Parathyroid adenoma (tissue), 2 donors: ENCODE results near the gene SF3B5.

Source experiments
- H2AFZ ChIP-seq: fragments of 300-600 bp; sonication (generic); one replicate; pipeline ENCODE4 v1.7.0; 2017; ENCODE audit warnings: antibody characterized with exemption, mild to moderate bottlenecking
- H3K27ac ChIP-seq: fragments of 300-600 bp; sonication (generic); one replicate; pipeline ENCODE4 v1.7.0; 2017
- H3K27me3 ChIP-seq: fragments of 300-600 bp; sonication (generic); one replicate; pipeline ENCODE4 v1.7.0; 2017; ENCODE audit warnings: low read length; ENCODE audit not compliant: control insufficient read depth, insufficient read depth
- H3K36me3 ChIP-seq: fragments of 300-600 bp; sonication (generic); one replicate; pipeline ENCODE4 v1.7.0; 2017; ENCODE audit warnings: low read length; ENCODE audit not compliant: control insufficient read depth, insufficient read depth
- H3K4me1 ChIP-seq: fragments of 300-600 bp; sonication (generic); one replicate; pipeline ENCODE4 v1.7.0; 2017; ENCODE audit warnings: control low read depth
- H3K4me2 ChIP-seq: fragments of 300-600 bp; sonication (generic); one replicate; pipeline ENCODE4 v1.7.0; 2017; ENCODE audit warnings: low read length
- H3K4me3 ChIP-seq: fragments of 300-600 bp; sonication (generic); one replicate; pipeline ENCODE4 v1.7.0; 2017; ENCODE audit warnings: low read depth, low read length
- H3K79me2 ChIP-seq: fragments of 300-600 bp; sonication (generic); one replicate; pipeline ENCODE4 v1.7.0; 2017; ENCODE audit warnings: control low read depth
- H3K9ac ChIP-seq: fragments of 300-600 bp; sonication (generic); one replicate; pipeline ENCODE4 v1.7.0; 2017; ENCODE audit warnings: mild to moderate bottlenecking
- H3K9me3 ChIP-seq: fragments of 300-600 bp; sonication (generic); one replicate; pipeline ENCODE4 v1.7.0; 2017; ENCODE audit warnings: low read length; ENCODE audit not compliant: control insufficient read depth
- TF ChIP-seq, protein P1 (sequence below): fragments of 300-600 bp; sonication (generic); IDR thresholded peaks from one replicate; pipeline ENCODE4 v1.7.0; 2017; ENCODE audit warnings: antibody characterized with exemption, mild to moderate bottlenecking
- donor health status: primary hyperparathyroidism.

Gene SF3B5

GRCh38 chr6:144064402-144065212 lies 30.8 kb downstream of the SF3B5 start:
- Histone ChIP-seq H3K4me3 (peak overlapping the region; percentile 72), H3K79me2 (no peaks in the 10 kb centered on the region), H3K27ac (peak overlapping the region; percentile 63), H2AFZ (peak overlapping the region; percentile 99), H3K27me3 (no peaks in the 10 kb centered on the region), H3K9ac (no peak overlapping the region), H3K9me3 (no peaks in the 10 kb centered on the region), H3K4me1 (no peaks in the 10 kb centered on the region), H3K36me3 (no peaks in the 10 kb centered on the region), H3K4me2 (peak overlapping the region; percentile 95)
- TF ChIP-seq, protein P1, sequence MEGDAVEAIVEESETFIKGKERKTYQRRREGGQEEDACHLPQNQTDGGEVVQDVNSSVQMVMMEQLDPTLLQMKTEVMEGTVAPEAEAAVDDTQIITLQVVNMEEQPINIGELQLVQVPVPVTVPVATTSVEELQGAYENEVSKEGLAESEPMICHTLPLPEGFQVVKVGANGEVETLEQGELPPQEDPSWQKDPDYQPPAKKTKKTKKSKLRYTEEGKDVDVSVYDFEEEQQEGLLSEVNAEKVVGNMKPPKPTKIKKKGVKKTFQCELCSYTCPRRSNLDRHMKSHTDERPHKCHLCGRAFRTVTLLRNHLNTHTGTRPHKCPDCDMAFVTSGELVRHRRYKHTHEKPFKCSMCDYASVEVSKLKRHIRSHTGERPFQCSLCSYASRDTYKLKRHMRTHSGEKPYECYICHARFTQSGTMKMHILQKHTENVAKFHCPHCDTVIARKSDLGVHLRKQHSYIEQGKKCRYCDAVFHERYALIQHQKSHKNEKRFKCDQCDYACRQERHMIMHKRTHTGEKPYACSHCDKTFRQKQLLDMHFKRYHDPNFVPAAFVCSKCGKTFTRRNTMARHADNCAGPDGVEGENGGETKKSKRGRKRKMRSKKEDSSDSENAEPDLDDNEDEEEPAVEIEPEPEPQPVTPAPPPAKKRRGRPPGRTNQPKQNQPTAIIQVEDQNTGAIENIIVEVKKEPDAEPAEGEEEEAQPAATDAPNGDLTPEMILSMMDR: no peak

DNA sequence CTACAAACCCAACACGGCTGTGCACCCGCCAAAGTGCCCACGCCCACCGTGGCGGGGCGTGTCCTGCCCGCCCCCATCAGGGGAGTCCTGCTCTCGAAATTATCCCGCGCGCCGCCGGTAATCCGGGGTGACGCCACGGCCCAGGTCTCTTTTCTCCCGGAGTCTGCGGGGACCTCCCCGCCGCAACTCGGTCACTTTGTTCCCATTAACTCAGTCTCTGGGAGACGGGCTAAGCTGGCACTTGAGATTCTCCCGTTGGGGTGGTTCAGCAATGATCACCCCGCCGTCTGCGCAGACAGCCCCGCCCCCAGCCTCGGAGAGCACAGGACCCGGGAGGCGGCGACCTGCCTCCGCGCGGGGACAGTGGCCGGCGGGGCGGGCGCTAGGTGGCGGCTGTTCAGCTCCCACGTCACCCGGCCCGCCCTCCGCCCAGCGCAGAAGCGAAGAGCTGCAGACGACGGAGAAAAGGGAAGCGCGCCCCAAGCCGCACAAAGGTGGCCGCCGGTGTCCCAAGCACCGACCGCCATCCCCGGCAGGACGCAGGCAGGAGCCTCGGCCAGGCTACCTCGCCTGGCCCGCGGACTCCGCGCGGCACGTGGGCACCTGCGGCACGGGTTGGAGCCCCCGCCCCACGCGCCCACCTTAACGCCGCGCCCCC lies 31.5 kb downstream of the SF3B5 start:
- TF ChIP-seq, protein P1: peak; percentile 53
- H3K4me2 ChIP-seq: peak overlapping the region; percentile 95
- H2AFZ ChIP-seq: peak overlapping the region; percentile 99
- H3K36me3 ChIP-seq: no peaks in the 10 kb centered on the region
- H3K79me2 ChIP-seq: no peaks in the 10 kb centered on the region
- H3K27ac ChIP-seq: peak overlapping the region; percentile 63
- H3K4me1 ChIP-seq: no peaks in the 10 kb centered on the region
- no peak overlapping the region for H3K9ac ChIP-seq
- peak overlapping the region; percentile 72 for H3K4me3 ChIP-seq
- no peaks in the 10 kb centered on the region for H3K9me3 ChIP-seq
- H3K27me3 ChIP-seq: no peaks in the 10 kb centered on the region

DNA sequence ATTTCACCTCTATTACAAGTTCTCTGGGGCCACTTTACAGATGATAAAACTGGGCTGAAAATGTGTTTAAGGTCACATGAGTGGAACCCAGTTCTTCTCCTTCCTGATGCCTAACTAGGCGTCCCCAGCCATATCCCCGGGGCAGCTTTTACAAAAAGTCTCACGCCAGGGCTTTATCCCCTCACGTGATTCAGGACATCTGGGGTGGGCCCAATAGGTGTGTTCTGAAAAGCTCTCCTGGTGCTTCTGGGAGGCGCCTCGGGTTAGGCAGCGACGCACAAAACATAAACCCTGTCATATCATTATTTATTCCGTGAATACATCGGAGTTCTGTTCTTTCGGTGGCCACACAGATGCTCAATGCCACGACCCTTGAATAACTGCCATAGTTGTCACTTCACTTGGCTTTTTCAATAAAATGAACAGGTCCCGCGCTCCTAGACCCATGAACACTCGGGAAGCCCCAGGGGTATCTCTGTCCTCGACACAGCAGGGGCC lies 32.1 kb downstream of the SF3B5 start:
- Histone ChIP-seq H3K4me3 (peak overlapping the region; percentile 72), H3K4me2 (peak overlapping the region; percentile 95), H2AFZ (peak overlapping the region; percentile 99), H3K79me2 (no peaks in the 10 kb centered on the region), H3K27me3 (no peaks in the 10 kb centered on the region), H3K4me1 (no peaks in the 10 kb centered on the region), H3K36me3 (no peaks in the 10 kb centered on the region), H3K9ac (no peak overlapping the region), H3K9me3 (no peaks in the 10 kb centered on the region), H3K27ac (peak overlapping the region; percentile 63)
- TF ChIP-seq, protein P1: no peak

GRCh38 chr6:144062786-144063185 lies 32.6 kb downstream of the SF3B5 start:
- no peaks in the 10 kb centered on the region for H3K27me3 ChIP-seq
- H3K79me2 ChIP-seq: no peaks in the 10 kb centered on the region
- H3K9ac ChIP-seq: no peak overlapping the region
- H3K4me3 ChIP-seq: no peak overlapping the region
- H3K4me1 ChIP-seq: no peaks in the 10 kb centered on the region
- H3K9me3 ChIP-seq: no peaks in the 10 kb centered on the region
- H3K36me3 ChIP-seq: no peaks in the 10 kb centered on the region
- H2AFZ ChIP-seq: peak overlapping the region; percentile 99
- H3K4me2 ChIP-seq: no peak overlapping the region
- H3K27ac ChIP-seq: no peak overlapping the region
- TF ChIP-seq, protein P1: no peak
